Hepatocyte (in vitro differentiated cells): Measurements from ENCODE around the gene CERK. TPM values are rescaled to one million over a fixed set of nuclear protein-coding genes. Genes with fewer than 3 reads are reported as not detected.
A peak's percentile ranks its signal among the peaks of the same experiment; 100 is the strongest.
"Not testable (repeated sequence)": the region's sequence is repeated elsewhere in the genome, so short reads cannot be mapped to it uniquely, and the experiment has no call there.

Experiments used
- DNase-seq: peaks from one replicate; pipeline ENCODE4 v3.0.0-alpha.2; 2016; ENCODE audit warnings: low spot score
- H2AFZ ChIP-seq: fragments of 200-600 bp; sonication (generic); 2 replicates; pipeline ENCODE4 v1.6.0; 2016; ENCODE audit warnings: antibody characterized with exemption, mild to moderate bottlenecking
- H3K27ac ChIP-seq: fragments of 200-600 bp; sonication (generic); 2 replicates; pipeline ENCODE4 v1.5.1; 2016; ENCODE audit warnings: mild to moderate bottlenecking
- H3K27me3 ChIP-seq: fragments of 200-600 bp; sonication (generic); 2 replicates; pipeline ENCODE4 v1.6.1; 2016
- H3K36me3 ChIP-seq: fragments of 200-600 bp; sonication (generic); replicated peaks from 2 replicates; pipeline ENCODE4 v1.5.1; 2016; ENCODE audit warnings: low read depth; ENCODE audit not compliant: insufficient read depth
- H3K4me1 ChIP-seq: fragments of 200-600 bp; sonication (generic); 2 replicates; pipeline ENCODE4 v1.5.1; 2016; ENCODE audit warnings: mild to moderate bottlenecking, moderate library complexity; ENCODE audit not compliant: insufficient read depth
- H3K4me2 ChIP-seq: fragments of 200-600 bp; sonication (generic); 2 replicates; pipeline ENCODE4 v1.6.0; 2016
- H3K4me3 ChIP-seq: fragments of 200-600 bp; sonication (generic); 2 replicates; pipeline ENCODE4 v1.5.1; 2016; ENCODE audit warnings: mild to moderate bottlenecking
- H3K79me2 ChIP-seq: fragments of 200-600 bp; sonication (generic); 2 replicates; pipeline ENCODE4 v1.6.0; 2017; ENCODE audit warnings: mild to moderate bottlenecking
- H3K9me2 ChIP-seq: fragments of 200-600 bp; sonication (generic); replicated peaks from 2 replicates; pipeline ENCODE4 v1.6.0; 2017; ENCODE audit warnings: mild to moderate bottlenecking; ENCODE audit not compliant: insufficient read depth
- H3K9me3 ChIP-seq: fragments of 200-600 bp; sonication (generic); 2 replicates; pipeline ENCODE4 v1.5.1; 2016; ENCODE audit warnings: low read depth, mild to moderate bottlenecking
- H4K20me1 ChIP-seq: fragments of 200-600 bp; sonication (generic); 2 replicates; pipeline ENCODE4 v1.6.0; 2016; ENCODE audit warnings: mild to moderate bottlenecking; ENCODE audit not compliant: insufficient read depth, poor library complexity, severe bottlenecking
- EZH2 ChIP-seq: fragments of 200-600 bp; sonication (generic); IDR thresholded peaks from 2 replicates; pipeline ENCODE4 v1.6.1; 2016; ENCODE audit warnings: antibody characterized with exemption, mild to moderate bottlenecking, borderline replicate concordance
- EZH2phosphoT487 ChIP-seq: fragments of 200-600 bp; sonication (generic); IDR thresholded peaks from one replicate; pipeline ENCODE4 v1.6.1; 2018; ENCODE audit warnings: antibody characterized with exemption, mild to moderate bottlenecking, low read depth, moderate library complexity; ENCODE audit not compliant: unreplicated experiment, severe bottlenecking
- WGBS: methylation state at CpG from one replicate; pipeline ENCODE4 v1.1.6; 2016; ENCODE audit warnings: low lambda C conversion rate; ENCODE audit errors: missing lambda C conversion rate; 5-methylcytosine and 5-hydroxymethylcytosine counted together
- polyA plus RNA-seq: library from polyadenylated mRNA; unstranded; fragments of >200 nt; fragmentation: Nextera tagmentation; extraction: Ambion mirVana; gene quantifications from 2 replicates; pipeline ENCODE4 v1.2.1, GENCODE V29; 2016
- total RNA-seq: library from RNA; depleted of rRNA; stranded (reverse); fragments of >200 nt; gene quantifications from 2 replicates; pipeline ENCODE4 v1.2.3, GENCODE V29; 2014
- TF ChIP-seq, protein P1 (sequence below): fragments of 200-600 bp; sonication (generic); IDR thresholded peaks from 2 replicates; pipeline ENCODE4 v1.5.1; 2016; ENCODE audit warnings: antibody characterized with exemption, mild to moderate bottlenecking; ENCODE audit not compliant: poor library complexity

Gene CERK
- total and polyA plus RNA-seq, 2 experiments from 2014 or later: 38.6 to 59.0 TPM

DNA sequence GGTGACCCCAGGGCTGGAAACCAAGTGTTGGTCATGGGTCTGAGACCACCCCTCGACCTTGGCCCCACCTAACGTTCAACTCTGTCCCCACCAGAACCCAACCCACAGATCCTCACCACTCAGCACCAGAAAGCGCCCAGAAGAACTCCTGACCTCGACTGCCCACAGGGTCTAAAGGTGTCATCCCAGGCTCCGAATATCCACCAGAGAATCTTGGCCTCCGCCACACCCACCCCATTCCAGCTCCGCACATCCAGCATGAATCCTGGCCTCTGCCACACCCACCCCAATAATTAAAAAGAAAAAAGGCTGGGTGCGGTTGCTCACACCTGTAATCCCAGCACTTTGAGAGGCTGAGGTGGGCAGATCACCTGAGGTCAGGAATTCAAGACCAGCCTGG is 1.3 kb downstream of the CERK start:
- Histone ChIP-seq H3K27ac (peak overlapping the region; percentile 97), H3K4me2 (peak overlapping the region; percentile 92), H2AFZ (no peak overlapping the region), H3K27me3 (no peaks in the 10 kb centered on the region), H3K4me3 (peak overlapping the region; percentile 98), H3K79me2 (peaks cover 80% of the 10 kb centered on the region), H3K36me3 (no peaks in the 10 kb centered on the region), H3K9me2 (no peaks in the 10 kb centered on the region), H3K9me3 (no peaks in the 10 kb centered on the region), H4K20me1 (peaks cover 57% of the 10 kb centered on the region), H3K4me1 (peaks cover 65% of the 10 kb centered on the region)
- TF ChIP-seq, protein P1, sequence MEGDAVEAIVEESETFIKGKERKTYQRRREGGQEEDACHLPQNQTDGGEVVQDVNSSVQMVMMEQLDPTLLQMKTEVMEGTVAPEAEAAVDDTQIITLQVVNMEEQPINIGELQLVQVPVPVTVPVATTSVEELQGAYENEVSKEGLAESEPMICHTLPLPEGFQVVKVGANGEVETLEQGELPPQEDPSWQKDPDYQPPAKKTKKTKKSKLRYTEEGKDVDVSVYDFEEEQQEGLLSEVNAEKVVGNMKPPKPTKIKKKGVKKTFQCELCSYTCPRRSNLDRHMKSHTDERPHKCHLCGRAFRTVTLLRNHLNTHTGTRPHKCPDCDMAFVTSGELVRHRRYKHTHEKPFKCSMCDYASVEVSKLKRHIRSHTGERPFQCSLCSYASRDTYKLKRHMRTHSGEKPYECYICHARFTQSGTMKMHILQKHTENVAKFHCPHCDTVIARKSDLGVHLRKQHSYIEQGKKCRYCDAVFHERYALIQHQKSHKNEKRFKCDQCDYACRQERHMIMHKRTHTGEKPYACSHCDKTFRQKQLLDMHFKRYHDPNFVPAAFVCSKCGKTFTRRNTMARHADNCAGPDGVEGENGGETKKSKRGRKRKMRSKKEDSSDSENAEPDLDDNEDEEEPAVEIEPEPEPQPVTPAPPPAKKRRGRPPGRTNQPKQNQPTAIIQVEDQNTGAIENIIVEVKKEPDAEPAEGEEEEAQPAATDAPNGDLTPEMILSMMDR: no peak
- TF ChIP-seq EZH2phosphoT487 (no peak), EZH2 (no peak)
- DNase-seq: no peak
- 69% methylated on average over 8 of the region's 8 CpGs for WGBS

DNA sequence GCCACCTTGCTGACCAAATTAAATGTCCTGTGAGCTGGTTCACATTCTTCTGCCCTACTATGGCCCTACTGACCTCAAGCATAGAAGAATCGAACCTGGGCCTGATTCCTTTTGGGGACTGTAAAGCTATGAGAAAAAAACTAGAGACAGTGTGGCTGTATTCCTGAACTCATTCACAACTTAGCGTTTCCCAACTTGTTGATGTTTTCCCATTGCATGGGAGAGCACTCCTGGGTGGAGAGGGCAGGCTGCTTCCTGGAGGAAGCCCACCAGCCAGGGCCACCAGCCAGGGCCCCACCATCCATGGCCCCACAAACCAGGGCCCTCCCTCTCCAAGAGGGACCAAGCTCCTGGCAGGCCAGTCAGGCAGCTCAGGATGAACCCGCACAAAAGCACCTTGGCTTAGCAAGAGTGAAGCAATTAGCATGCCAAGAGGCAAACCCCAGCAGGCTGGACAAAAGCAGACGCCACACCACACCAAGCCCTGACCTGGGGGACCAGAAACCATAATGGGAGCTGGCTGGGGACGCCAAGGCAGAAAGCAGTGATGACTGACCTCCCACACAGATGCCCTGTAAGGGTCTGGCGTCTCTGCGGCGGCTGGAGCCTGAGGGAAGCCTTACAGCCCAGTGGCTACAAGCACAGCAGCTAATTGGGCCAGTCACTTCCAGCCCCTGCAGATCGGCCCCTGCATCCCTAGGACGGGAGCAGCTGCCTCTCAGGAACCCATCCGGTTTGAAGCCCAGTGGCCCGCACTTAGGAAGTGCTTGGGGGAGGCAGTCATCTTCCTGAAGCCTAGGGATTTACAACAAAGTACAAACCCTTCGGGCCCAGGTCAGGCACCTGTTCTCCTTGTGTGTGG is 2.1 kb downstream of the CERK start:
- peak; percentile 8 for DNase-seq
- Histone ChIP-seq H3K9me3 (no peaks in the 10 kb centered on the region), H2AFZ (no peak overlapping the region), H3K27ac (peak overlapping the region; percentile 1), H3K9me2 (no peaks in the 10 kb centered on the region), H3K4me2 (peak overlapping the region; percentile 92), H3K4me3 (no peak overlapping the region), H3K79me2 (peaks cover 87% of the 10 kb centered on the region), H4K20me1 (peaks cover 64% of the 10 kb centered on the region), H3K27me3 (no peaks in the 10 kb centered on the region), H3K36me3 (no peaks in the 10 kb centered on the region), H3K4me1 (peaks cover 65% of the 10 kb centered on the region)
- 62% methylated on average over 13 of the region's 13 CpGs for WGBS
- TF ChIP-seq, protein P1: no peak
- TF ChIP-seq EZH2 (no peak), EZH2phosphoT487 (no peak)

DNA sequence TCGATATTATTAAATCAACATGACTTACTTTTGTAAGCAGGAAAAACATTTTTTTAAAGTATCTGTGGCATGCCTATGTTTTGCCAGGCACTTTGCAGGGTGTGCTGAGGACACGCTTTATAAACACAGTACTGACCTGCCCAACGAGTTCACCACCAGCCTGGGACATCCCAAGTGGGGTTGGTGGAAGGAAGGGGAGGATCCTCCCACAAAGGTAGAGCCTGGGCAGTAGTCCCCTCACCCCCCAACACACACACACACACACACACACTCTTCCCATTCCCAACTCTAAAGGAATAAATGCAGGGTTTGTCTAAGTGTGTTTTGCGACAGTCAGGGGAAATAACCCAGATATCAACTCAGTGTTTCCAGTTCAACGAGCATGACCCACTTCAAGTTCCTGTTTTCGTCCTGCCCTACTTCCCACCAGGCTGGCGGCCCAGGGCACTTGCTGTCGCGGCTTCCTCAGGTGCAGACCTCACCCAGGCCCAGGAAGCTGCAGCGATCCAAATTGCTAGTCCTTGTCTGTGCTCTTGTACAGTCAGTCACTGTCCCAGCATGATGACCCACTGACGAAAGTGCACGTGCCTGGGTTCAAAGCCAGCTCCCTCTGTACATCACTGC is 3.1 kb downstream of the CERK start:
- H3K4me2 ChIP-seq: peak overlapping the region; percentile 92
- no peaks in the 10 kb centered on the region for H3K9me2 ChIP-seq
- peaks cover 74% of the 10 kb centered on the region for H4K20me1 ChIP-seq
- H3K4me1 ChIP-seq: peaks cover 61% of the 10 kb centered on the region
- H2AFZ ChIP-seq: no peak overlapping the region
- no peaks in the 10 kb centered on the region for H3K9me3 ChIP-seq
- H3K36me3 ChIP-seq: no peaks in the 10 kb centered on the region
- TF ChIP-seq, protein P1: no peak
- no peak for TF ChIP-seq EZH2phosphoT487
- no peak for TF ChIP-seq EZH2
- DNase-seq: peak; percentile 7
- 72% methylated on average over 12 of the region's 12 CpGs for whole genome bisulfite sequencing
- H3K27me3 ChIP-seq: no peaks in the 10 kb centered on the region
- H3K79me2 ChIP-seq: peaks cover 87% of the 10 kb centered on the region
- H3K4me3 ChIP-seq: no peak overlapping the region
- peak overlapping the region; percentile 1 for H3K27ac ChIP-seq

DNA sequence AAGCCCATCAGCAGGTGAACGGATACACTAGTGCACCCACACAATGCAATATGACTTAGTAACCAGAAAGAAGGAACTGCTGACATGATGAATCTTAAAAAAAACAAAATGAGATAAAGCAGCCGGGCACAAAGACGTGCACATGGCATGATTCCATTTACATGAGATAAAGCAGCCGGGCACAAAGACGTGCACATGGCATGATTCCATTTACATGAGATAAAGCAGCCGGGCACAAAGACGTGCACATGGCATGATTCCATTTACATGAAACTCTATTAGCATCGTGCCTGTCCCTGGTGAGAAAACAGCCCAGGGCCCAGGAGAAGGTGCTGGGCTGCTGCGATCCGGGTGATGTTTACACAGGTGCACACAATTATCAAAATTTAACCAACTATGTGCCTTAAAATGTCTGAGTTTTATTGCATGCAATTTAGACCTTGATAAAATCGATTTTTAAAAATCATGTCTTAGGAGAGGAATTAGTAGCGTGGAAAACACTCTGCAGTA is 3.8 kb downstream of the CERK start:
- peaks cover 86% of the 10 kb centered on the region for H3K79me2 ChIP-seq
- H3K4me2 ChIP-seq: peak overlapping the region; percentile 92
- H3K27ac ChIP-seq: peak overlapping the region; percentile 1
- H4K20me1 ChIP-seq: peaks cover 78% of the 10 kb centered on the region
- not testable (repeated sequence) for H3K36me3 ChIP-seq, H3K4me3 ChIP-seq, H3K27me3 ChIP-seq, H2AFZ ChIP-seq, H3K9me2 ChIP-seq, DNase-seq, H3K9me3 ChIP-seq
- H3K4me1 ChIP-seq: peaks cover 54% of the 10 kb centered on the region
- WGBS: 45% methylated on average over 12 of the region's 12 CpGs
